Measurements from ENCODE around the gene SOBP.

The SOBP gene

GRCh38 chr6:107682721-107683120 lies 192.8 kb downstream of the SOBP start:
- DNase-seq (ENCODE audit: low read depth in 2 of 3, low spot score in 1 of 3): no peak

- no peak for DNase-seq (ENCODE audit: low read depth in 2 of 3, low spot score in 1 of 3)
Measured at GRCh38 chr6:107683183-107683582, 193.3 kb downstream of the SOBP start.

- no peak for DNase-seq (ENCODE audit: low read depth in 2 of 3, low spot score in 1 of 3)
Measured at GRCh38 chr6:107684996-107685395, 195.1 kb downstream of the SOBP start.

DNA sequence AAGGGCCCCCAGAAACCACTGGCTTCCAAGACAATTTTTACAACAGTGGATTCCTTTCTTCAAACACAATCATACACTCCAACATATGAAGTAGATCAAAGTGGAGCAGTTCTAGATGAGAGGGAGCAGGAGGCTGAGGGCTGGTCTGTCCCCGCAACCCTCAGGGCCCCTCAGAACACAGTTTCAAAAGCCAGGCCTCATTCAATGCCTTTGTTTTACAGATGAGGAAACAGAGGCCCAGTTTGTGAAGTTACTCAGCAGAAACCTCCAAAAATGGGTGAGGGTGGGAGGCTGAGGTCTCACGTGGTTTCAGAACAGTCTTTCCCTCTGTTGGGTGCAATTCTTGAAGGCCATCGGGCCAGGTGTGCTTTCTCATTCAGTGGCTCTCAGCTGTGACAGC lies 199.3 kb downstream of the SOBP start:
- no peak for DNase-seq (ENCODE audit: low read depth in 2 of 3, low spot score in 1 of 3)

DNA sequence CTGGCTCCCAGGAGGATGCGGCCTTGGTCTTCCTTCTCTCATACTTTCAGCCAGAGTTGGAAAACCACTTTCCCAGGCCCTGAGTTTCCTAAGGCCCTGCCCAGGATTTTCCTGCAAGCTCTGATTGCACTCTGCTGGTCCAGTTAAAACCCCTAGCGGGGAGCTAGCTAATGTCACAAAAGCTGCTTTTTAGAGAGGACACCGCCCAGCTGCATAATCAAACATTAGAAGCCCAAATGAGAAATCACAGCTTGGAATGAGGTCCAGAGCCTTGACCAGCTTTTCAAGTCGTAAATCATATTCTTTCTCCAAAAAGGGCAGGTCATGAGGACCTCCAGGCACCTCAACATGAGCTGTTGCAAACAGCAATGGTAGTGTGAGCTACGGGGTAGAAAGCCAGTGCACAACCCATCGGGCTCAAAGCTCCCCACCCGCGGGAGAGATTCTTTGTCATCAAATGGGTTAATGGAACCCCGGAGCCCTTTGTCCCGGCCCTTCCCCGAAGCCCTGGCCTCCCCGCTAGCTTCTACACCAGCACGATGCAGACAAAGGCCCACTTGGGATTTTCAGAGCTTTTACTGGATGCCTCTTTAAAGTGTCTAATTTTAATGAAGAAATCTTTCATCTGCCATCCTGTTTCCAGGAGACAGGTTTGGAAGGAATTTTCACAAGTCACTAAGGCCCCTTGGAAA lies 200.2 kb downstream of the SOBP start:
- no peak for DNase-seq (ENCODE audit: low read depth in 2 of 3, low spot score in 1 of 3)

GRCh38 chr6:107690643-107691061 lies 200.7 kb downstream of the SOBP start:
- DNase-seq (ENCODE audit: low read depth in 2 of 3, low spot score in 1 of 3): no peak

GRCh38 chr6:107691062-107691751 lies 201.3 kb downstream of the SOBP start:
- no peak for DNase-seq (ENCODE audit: low read depth in 2 of 3, low spot score in 1 of 3)

DNA sequence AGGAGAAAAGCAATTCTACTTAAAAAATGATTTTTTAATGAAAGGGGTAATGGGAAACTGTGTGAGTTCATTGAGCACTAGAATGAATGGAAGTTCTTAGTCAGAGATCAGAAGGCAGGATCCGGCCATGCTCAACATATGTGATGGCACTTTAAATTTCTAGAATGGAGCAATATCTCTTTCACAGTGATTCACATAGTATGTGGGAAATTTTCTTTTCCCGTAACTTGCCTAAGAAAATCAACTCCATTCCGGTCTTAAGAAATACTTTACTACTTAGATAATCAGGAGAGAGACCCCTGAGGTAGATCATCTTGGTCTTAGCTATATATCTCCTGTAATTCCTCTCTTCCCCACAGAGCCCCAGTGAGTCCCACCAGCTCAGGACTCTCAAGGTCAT lies 202.4 kb downstream of the SOBP start:
- no peak for DNase-seq (ENCODE audit: low read depth in 2 of 3, low spot score in 1 of 3)

GRCh38 chr6:107695061-107695720 lies 205.3 kb downstream of the SOBP start:
- DNase-seq (ENCODE audit: low read depth in 2 of 3, low spot score in 1 of 3): no peak

DNA sequence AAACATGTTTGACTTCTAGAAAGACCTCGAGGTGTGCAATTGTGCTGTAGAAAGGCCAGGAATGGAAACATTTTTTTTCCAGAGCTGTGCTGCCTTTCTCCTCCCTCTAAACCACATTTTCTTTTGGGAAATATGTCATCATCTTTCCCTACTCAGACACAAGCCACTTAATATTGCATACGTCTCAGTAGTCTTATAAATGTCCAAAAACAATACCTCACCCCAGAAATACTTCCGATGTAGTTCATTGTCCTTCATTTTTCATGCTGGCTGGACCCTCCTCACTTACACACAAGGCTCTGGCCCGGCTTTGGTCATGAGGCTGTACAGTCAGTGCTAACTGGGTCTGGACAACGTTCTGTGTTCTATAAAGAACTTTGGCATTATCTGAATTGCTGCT lies 207.8 kb downstream of the SOBP start:
- DNase-seq (ENCODE audit: low read depth in 2 of 3, low spot score in 1 of 3): no peak

DNA sequence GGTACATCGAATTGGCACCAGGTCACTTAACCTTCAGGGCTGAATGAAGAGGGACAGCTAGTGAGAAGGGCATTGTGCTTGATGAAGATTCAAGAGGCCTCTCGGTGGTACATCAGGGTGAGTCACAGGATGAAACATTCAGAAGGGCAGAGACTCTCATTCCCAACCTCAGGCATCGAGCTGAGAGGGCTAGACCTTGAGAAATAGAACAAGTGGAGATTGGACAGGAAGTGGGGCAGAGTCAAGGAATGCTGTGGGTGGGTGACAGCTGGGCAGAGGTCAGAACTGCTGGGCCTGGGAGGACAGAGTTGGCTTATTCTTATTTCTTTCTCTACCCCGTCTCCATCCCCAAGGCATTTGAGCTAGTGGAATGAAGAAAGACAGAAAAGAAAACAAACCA lies 208.2 kb downstream of the SOBP start:
- DNase-seq (ENCODE audit: low read depth in 2 of 3, low spot score in 1 of 3): no peak

DNA sequence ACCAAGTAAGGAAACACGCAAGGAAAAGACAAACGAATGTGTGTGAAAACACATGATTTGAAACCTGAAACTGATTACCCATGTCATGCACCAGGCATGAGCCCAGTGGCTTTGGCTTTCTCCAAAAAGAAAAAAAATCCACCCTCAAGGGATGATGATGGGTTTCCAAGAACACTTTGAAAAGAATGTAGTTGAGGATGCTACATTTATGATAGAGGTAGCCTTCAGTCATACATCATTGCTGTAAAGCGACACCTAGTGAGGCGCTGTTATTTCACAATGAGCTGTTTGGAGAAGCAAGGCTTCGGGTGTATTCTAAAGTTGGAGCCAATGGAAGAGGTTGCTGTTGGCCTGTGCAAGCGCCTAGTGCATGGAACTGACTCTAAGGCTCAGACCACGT lies 209.3 kb downstream of the SOBP start:
- DNase-seq (ENCODE audit: low read depth in 2 of 3, low spot score in 1 of 3): no peak

GRCh38 chr6:107699697-107700325 lies 209.9 kb downstream of the SOBP start:
- DNase-seq (ENCODE audit: low read depth in 2 of 3, low spot score in 1 of 3): no peak

- DNase-seq (ENCODE audit: low read depth in 2 of 3, low spot score in 1 of 3): no peak
Measured at GRCh38 chr6:107703606-107704005, 213.7 kb downstream of the SOBP start.

- peak in 1 of 3 donors; percentile 55 for DNase-seq (ENCODE audit: low read depth in 2 of 3, low spot score in 1 of 3)
Measured at GRCh38 chr6:107704347-107705013, 214.6 kb downstream of the SOBP start.

DNA sequence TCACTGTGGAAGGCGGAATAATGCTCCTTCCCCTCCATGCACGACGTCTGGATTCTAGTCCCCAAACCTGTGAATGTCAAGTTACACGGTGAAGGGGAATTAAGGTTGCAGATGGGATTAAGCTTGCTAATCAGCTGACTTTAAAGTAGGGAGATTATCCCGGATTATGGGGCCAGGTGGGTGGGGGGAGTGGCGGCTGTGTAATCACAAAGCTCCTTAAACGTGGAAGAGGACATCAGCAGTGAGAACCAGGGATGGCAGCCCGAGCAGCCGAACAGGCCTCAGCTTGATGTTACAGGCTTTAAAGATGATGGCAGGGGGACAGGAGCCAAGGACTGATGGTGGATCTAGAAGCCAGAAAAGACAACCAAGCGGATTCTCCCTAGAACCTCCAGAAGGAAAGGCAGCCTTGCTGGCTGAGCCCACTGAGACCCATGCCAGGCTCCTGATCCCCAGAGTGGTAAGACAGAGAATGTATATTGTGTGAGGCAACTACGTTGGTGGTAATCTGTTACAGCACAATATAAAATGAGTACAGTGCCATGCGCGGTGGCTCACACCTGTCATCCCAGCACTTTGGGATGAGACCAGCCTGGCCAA lies 216.7 kb downstream of the SOBP start:
- no peak for DNase-seq (ENCODE audit: low read depth in 2 of 3, low spot score in 1 of 3)

DNA sequence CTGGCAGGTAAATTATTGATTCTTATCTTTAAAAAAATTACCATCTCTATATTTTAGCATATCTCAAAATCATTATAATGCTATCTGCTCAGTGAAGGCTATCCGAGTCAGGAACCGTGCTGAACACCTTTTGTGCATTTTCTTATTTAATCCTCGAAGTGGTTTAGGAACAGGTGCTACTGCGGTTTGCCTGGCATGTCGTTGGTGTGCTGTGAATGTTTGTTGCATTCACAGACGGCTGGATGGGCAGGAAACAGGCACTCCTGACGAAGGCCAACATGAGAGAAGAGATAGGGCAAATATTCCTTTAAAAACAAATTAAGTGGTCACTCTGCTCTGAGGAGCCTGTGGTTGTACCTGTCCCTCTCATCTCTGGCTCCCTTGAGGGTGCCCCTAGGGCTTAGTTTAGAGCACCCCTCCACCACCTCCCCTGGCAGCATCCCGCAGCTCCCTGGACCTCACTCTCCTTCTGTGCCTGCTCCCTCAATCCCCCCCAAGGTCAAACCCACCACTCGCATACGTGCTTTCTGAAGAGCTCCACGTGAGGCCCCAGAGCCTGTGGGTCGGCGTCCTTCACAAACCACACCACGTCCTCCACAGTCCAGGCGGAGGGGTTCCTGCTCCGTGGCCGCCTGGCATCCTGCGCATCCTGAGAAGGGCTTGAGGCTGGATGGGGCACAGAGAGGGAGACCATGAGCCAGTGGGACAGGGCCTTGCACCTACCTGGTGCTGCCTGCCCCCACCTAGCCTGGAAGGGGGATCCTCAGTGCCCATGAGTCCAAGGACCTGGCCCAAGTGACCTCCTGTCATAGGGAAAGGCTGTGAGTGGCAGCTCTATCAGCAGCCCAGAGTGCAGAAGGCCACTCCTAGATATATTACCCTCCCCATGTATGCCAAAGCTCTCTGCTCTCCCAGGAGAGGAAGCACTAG lies 217.7 kb downstream of the SOBP start:
- DNase-seq (ENCODE audit: low read depth in 2 of 3, low spot score in 1 of 3): no peak

DNA sequence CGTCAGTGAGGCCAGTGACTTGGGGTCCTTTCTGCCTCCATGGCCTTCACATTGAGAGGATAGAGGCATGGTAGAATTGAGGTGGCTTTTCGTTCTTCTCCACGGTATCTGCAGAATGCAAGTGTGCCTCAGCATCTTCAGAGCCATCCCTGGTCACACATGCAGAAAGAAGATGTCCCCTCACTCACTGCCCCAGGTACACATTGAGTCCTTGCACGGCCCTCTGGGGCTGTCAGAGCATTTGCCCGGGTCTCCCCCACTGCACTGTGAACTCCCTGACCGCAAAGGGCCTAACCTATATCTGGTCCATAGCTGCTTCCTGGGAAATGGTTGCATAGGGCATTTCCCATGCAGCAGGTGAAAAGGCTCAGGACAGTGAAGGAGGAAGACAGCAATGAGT lies 218.5 kb downstream of the SOBP start:
- no peak for DNase-seq (ENCODE audit: low read depth in 2 of 3, low spot score in 1 of 3)

DNA sequence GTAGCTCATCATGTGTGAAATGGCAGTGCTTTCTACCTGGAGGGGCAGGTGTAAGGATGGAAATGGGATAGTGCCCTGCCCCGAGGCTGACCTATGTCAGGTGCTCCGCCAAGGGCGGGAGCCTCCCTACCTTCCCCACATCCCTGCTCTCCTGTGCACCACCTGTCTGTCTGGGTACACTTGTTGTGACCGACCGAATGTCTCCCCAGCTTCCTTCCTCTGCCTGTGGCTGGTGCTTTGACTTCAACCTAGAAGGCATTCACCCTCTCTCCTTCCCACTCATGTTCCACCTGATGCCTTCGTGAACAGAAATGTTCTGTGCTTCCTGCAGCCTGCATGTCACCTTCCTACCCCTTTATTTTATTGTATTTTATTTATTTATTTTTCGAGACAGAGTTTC lies 219.4 kb downstream of the SOBP start:
- no peak for DNase-seq (ENCODE audit: low read depth in 2 of 3, low spot score in 1 of 3)

Measured in stimulated activated CD4-positive, alpha-beta T cell treated with anti-CD3 and anti-CD28 coated beads, Interleukin-12 subunit alpha, Interleukin-12 subunit beta, amount 100 ng/mL, for 48 hours (primary cell).